T follicular helper cell (primary cell): Measurements from ENCODE around the gene COL27A1.
"Not testable (repeated sequence)": the region's sequence is repeated elsewhere in the genome, so short reads cannot be mapped to it uniquely, and the experiment has no call there.

ENCODE experiments used
- DNase-seq: peaks from one replicate; pipeline ENCODE4 v3.0.0-alpha.2; 2020; ENCODE audit warnings: low read depth

Gene COL27A1

DNA sequence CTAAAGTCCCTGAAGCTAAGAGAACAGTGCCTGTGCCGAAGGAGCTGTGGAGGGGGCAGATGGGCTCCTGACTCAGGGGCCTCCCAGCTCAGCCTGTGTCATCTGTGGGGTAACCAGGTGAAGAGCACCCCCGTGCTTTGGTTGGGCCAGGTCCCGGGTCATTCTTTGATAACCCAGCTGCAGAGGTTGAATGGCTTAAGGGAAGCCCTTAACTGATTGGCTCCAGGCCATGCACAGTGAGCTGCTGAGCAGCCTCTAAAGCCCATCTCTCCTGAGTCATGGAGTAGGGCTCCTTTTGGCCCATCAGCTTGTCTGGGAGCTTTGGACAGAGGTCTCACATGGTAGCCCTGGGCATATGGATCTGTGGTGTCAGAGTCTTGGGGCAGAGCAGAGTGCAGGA is 28.7 kb downstream of the COL27A1 start:
- no peak for DNase-seq

DNA sequence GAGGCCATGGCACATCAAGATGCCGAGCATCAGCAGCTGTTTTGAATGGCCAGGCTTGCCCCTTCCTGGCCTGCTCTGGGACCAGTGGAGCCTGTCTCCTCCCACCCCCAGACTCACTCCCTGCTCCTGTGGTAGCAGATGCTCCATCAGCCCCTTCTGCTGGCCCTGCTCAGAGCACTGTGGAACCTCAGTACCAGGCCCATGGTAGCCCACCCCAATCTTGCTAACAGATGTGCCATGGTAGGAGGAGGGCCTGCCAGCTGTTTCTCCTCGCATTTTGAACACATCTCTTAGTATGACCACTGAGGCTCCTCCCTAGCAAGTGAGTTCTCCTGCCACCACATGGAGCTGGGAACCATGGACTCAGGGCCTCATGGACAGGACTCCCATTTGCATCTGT is 29.5 kb downstream of the COL27A1 start:
- no peak for DNase-seq

DNA sequence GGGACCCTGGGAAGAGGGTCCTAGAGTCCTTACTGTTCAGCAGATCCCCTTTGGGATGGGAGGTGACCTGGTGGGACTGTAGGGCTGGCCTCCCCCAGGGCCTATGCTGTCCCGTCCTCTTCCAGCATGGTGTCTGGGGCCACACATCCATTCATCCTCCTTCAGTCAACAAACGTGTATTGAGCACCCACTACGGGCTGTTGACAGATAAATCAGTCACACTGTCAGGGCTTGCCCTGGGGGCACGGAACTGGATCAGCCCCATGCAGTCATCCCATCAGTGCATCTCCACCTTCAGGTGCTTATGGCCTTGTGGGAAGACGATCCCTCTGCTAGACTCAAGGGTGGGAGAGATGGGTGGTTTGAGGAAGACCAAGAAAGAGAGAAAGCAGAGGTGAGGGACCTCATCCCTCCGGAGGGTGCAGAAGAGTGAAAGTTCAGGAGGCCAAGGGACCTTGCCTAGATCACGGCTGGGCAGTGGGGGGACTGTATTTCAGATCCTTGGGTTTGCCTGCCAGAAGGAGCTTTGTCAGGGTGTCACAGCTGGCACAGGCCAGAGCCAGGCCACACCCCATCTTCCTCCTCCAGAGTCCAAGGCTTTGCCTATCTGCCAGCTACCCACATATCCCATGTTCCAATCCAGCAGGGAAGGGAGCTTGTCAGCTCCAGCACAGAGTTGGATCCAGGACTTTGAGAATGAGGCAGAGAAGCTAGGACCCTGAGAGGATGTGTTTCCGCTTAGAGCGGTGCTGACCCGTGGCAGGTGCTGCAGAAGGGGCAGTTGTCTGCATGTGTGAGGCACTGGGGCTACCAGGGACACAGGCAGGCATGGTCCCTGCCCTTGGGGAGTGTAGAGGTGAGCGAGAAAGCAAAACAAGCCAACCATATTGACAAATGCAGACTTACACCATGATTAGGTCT is 30.5 kb downstream of the COL27A1 start:
- DNase-seq: no peak

DNA sequence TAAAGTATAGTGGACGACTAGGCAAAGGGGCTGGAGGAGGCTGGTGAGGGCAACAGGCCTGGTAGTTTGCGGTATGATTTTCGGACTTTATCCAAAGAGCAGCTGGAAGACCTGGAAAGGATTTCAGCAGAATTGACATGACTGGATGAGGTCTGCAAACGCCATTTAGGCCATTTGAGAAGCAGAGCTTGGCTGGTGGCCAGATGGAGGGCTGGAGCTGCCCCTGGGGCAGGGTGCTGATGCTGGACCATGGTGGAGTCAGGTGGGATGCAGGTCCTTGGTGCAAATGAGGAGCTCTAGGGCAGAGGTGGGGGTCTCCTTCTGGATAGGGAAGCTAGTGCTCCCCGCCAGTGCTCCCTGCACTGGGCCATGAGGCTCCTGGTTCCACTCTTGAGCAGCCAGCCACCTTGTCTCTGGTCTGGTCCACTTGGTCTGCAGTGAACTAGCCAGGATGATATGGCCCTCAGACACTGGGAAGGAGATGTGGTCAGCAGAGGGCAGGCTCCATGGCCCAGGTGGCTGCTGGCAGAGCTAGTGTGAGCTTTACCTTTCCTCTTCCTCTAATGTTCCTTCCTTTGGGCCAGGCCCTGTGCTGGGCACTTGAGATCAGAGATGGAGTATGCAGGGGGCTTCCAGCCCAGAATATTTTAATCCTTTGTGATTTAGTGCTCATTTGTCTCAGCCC is 31.4 kb downstream of the COL27A1 start:
- DNase-seq: no peak

DNA sequence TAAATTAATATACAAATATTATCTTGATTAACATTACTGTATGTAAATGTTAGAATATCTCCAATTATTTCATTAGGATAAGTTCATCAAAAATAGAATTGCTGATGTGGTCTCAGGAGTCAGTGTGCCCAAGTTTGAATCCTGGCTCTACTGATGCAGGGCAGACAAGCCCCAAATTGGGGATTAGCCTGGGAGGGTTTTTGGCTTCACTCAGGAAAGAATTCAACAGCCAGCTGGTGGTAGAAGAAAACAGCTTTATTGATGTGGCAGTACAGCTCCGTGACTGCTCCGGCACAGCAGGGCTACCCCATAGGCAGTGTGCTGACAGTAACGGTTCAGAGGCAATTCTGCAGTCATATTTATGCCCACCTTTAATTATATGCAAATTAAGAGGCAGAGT is 32.5 kb downstream of the COL27A1 start:
- no peak for DNase-seq

DNA sequence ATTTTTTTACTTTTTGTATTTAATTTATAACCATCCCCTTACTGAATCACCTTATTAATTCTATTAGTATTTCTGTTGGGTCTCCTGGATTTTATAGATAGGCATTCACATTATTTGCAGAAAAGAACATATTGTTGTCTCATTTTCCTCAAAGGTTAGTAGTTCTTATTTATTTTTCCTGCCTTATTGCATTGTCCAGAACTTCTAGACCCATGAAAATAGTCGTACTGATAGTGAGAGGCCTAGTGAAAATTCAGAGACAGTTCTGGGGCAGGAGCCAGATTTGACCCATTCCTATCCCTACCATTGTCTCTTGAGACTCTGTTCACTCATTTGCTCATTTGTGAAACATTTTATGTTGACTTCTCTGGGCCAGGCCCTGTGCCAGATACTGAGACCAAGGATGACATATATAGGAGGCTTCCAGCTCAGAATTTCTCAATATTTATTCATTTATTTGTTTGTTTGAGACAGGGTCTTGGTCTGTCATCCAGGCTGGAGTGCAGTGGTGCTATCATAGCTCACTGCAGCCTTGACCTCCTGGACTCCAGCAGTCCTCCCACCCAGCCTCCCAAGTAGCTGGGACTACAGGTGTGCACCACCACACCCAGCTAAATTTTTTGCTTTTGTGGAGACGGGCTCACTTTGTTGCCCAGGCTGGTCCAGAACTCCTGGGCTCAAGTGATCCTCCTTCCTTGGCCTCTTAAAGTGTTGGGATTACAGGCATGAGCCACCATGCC is 34.7 kb downstream of the COL27A1 start:
- DNase-seq: no peak

DNA sequence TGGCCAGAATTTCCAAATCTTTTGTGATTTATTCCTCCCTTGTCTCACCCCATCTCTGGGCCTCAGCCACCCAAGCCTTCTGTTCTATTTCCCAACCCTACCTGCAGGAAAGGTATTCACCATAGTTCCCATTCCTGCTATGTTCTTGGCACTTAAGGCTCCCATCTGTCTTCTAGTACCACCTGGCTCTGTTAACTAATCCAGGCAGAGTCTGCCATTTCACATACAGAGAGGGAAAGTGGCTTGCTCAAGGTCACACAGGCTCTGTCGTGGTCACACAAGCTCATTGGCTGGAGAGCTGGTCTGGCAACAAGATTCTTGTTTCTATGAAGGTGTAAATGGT is 35.2 kb downstream of the COL27A1 start:
- DNase-seq: no peak

DNA sequence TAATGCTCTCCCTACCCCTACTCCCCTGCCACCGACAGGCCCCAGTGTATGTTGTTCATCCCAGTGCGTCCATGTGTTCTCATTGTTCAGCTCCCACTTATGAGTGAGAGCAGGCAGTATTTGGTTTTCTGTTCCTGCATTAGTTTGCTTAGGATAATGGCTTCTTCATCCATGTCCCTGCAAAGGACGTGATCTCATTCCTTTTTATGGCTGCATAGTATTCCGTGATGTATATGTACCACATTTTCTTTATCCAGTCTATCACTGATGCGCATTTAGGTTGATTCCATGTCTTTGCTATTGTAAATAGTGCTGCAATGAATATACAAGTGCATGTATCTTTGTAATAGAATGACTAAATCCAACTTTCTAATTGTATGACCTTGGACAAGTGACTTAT is 36.1 kb downstream of the COL27A1 start:
- DNase-seq: not testable (repeated sequence)

DNA sequence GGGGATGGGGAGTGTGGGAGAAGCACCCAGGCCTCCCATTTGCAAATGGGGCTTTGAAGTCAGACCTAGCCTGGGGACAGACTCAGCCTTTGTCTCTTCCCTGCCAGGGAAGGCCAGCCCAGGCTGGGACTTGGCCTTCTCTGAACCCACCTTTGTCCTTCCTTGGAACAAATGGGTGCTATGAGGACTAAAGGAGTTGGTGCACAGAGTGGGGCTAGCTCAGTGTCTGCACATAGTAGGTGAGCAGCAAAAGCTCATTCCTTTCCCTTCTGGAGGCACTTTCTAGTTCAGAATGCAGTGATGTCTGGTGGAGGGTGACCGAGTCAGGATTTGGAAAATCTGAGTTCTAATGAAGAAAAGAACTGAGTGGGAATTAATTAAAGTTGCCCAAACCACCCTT is 37.2 kb downstream of the COL27A1 start:
- no peak for DNase-seq

DNA sequence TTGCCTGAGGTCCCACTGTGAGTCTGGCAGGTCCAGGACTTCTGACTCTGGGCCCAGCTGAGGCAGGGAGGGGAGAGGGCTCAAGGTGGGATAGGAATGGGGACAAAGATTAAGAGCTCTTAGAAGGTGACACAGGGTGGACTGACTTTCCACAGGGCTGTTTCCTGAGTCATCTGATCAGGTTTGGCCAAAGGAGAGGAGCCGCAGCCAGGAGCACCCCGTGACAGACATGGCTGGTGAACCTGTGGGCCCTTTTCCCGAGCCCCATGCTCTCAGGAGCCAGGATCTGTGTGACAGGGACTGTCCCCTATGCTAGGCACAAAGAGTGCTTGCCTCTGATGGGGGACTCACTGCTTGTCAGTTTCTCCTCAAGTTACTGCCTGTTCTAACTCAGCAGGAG is 37.8 kb downstream of the COL27A1 start:
- no peak for DNase-seq

DNA sequence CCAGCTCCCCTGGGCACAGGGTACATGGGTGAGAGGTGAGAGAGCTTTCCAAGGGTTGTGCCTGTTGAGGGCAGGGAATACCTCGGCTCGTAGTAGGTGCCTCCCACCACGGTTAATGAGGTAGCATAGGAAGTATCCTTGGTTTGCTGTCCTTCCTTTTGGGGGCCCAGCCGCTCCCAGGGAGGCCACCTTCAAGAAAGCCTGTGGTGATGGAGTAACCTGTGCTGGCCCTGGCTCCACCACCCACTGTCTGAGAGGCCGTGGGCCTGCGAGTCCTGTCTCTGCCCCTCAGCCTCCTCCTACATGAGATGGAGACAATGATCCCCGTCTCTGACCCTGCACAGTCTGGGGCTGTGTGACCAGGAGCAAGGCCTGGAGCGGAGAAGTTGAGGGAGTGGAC is 40.8 kb downstream of the COL27A1 start:
- no peak for DNase-seq

DNA sequence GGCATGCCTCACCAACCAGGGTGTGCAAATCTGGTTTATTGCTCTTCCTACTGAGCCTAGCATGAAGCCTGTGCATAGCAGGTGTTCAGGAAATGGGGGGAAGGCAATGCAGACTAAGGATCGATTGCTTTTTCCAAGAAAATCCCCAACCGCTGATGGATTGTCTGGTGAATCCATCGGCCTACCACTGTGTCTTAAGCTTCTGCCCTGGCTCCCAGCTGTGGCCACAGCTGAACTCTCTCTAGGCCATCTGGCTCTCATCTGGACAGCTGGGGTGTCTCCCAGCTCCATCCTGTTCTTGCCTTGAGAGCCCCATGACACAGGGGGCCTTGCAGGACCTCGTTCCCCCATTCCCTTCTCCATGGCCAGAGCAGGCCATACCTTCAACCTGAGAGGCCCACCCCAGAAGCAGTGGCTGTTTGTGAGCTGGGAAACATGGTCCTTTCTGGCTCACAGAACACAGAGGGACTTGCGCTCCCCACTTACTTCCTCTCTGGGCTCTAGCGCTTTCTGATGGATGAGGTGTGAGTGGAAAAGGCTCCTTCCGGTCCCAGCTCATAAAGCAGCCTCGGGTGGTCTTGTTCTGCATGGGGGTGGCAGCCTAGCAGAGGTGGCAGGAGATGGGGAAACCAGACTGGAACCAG is 41.8 kb downstream of the COL27A1 start:
- DNase-seq: no peak

DNA sequence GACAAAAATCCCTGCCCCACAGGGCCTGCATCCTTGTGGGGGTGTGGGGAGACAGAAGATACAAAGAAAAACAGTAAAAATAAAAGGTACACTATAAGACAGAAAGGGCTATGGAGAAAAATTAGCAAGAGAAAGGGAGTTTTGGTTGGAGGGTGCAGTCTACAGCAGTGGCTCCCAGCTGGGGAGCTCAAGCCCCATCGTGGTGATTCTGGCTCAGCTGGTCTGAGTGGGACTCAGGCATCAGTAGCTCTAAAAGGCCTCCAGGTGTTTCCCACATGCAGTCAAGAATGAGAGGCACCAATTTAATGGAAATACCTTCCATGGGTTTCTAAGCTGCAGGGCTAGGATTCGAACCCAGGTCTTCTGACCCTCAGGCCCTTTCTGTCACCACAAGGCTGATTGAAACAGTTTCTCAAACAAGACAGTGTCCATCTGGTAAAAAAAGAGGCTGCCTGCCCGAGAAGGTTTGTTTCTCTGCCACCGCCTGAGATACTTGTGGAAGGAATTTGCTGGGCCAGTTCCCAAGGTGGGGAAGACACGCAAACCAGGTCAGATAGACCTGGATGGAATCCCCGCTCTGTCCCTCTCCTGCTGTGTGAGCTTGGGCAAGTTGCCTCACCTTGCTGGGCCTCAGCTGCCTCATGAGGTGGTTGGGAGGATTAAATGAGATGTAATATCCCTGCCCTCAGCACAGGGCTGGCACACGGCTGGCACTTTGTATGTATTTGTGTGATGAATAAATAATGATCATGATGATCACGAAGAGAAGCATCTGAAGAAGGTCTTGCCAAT is 43.1 kb downstream of the COL27A1 start:
- DNase-seq: no peak

DNA sequence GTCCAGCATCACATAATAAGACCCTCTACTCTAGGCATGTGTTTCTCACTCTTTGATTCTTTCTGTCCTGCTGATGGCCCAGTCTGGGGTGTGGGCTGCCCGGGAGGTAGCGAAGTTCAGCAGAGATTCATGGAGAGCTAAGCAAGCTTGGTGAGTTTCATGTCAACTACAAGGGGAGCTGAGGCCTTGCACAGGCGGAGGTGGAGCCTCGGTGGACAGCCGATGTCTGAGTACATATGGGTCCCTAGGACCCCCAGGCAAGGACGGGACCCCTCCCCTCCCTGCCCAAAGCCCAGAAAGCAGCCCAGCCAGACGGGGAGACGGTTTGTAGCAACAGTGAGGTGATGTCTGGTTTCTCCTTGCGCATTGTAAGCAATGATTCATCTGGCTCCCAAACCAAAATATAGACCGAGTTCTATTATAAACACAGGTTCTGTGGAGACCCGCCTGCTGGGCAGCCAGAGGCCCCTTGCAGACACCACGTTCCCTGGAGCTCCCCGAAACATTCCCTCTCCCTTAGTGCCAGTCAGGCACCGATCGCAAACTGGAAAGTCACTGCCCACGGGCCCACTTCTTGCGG is 45.5 kb downstream of the COL27A1 start:
- DNase-seq: no peak

DNA sequence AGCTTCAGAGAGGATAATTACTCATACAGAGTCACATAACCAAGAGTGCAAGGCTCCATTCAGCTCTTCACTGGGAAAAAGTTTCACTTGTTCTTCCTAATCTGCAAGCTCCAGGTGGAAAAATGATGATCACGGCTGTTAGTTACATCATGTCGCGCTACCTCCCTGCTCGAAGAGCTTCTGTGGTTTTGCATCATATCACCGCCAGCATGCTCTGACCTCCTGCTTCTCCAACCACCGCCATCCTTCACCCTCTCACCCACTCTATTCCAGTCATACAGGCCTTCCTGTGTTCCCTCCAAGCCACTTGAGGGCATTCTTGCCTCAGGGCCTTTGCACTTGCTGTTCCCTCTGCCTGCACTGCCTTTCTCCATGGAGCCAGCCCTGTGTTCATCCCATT is 47.1 kb downstream of the COL27A1 start:
- DNase-seq: no peak

DNA sequence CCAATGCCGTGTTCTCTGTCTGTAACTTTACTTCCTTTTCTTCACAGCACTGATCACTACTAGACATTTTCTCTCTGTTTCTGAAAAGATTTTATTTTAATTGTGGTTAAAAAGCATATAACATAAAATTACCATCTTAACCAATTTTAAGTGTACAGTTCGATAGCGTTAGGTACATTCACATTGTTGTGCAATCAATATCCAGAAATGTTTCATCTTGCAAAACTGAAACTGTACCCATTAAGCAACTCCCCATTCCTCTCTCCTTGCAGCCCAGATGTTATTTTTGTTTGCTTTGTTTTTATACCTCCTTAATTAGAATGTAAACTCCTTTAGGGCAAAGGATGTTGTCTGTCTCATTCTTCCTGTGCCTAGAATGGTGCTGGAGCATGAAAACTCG is 47.5 kb downstream of the COL27A1 start:
- DNase-seq: no peak

DNA sequence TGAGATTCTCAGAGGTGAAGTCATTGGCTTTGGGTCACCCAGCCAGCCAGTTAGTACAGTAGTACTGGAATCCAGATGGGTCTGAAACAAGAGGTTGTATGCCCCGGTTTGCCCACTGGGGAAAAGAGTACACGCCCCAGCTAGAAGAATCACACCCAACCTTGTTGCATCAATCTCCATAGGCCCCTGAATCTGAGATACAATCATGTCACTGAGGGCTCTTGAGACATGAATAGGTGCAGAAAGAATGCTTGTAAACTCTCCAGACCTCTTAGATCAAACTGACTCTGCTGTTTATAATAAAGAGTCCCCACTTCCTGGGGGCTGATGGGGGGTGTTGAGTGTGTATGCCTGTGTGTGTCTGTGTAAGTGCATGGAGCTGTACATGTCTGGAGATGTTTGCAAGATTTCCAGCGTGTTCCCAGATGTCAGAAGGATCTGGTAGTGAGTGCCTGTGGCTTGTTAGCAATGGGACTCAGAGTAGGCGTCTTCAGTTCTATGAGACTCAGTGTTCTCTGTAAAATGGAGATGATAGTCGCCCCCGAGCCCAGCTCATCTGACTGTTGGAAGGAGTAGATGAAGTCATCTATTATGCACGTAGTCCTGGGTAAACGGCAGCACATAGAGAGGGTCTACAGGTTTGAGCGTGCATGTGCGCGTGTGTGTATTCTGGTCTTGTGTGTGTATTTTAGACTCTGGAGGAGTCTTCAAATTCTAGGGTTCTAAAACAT is 48.2 kb downstream of the COL27A1 start:
- no peak for DNase-seq

DNA sequence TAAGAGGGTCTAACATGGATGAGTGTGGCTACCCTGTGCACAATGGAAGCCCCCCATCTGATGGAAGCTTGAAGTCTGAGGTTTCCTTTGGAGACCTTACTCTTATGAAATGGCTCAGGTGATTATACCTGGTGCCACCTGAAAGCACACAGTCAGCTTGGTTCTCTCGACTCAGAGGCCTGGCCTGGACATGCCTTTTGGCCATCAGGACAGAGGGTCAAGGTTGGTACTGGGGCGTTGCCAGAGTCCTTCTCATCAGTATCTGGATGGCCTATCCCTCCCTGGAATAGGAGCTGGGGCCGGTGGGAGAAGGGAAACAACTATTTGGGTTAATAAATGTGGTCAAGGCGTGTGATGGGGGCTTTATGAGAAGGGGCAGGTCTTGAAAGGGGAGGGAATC is 48.9 kb downstream of the COL27A1 start:
- DNase-seq: no peak

DNA sequence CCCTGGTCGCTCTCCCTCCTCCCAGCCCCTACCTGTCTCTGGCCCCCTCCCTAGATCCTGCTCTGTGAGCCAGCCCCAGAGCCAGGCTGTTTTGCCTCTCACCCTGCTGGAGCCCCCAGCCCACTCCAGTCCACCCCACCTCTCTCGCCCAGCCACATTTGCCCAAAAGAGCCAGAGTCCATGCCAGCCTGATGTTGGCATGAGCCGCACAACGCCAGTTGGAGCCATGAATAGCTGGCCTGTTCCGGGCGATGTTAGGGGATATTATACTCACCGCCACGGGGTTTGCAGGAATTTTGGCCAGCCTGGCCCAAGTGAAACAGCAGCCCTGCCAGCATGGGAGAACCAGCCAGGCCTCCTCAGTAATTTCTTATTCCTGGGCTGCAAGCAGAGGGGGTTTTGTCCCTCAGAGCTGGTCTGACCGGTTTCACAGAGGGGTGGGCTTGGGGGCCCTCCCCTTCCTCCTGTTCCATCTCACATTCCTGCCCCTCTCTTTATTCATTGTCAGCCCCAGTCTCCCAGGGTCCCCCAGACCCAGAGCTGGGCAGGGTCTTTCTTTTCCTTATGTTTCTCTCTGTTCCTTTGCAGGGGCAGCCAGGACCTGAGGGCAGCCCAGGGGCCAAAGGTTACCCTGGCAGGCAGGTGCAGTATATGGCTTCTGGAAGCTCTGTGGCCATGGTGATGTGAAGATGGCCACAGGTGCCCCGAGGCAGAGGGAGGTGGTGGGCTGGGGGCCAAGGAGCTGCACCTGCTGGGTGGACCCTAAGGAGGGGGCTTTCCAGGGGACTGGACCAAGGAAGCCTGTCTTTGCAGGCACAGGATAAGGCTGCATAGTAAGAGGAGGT is 50.1 kb downstream of the COL27A1 start:
- DNase-seq: no peak
